AG04450 (cell line): ENCODE results near the gene MEIS2. TPM values are rescaled to one million over a fixed set of nuclear protein-coding genes. Genes with fewer than 3 reads are reported as not detected.

ENCODE experiments used
- CTCF ChIA-PET: fragments of 300-600, 350-600 bp; formaldehyde crosslinking; extraction: SDS; loops from one replicate; lab custom pipeline; 2022; ENCODE audit warnings: antibody characterized with exemption, inconsistent platforms; lab: Charles Lee
- POLR2A ChIA-PET: fragments of 350-600 bp; formaldehyde crosslinking; extraction: SDS; loops from one replicate; lab custom pipeline; 2021; ENCODE audit warnings: antibody characterized with exemption, inconsistent platforms; lab: Yijun Ruan, JAX
- DNase-seq: peaks from one replicate; pipeline ENCODE4 v3.0.0-alpha.2; 2011; ENCODE audit warnings: low read depth, low spot score
- H3K27ac ChIP-seq: one replicate; pipeline ENCODE4 v1.5.1; 2012; ENCODE audit warnings: low read depth, low read length, control low read depth
- H3K27me3 ChIP-seq: one replicate; pipeline ENCODE4 v1.6.0; 2012; ENCODE audit warnings: low read length; ENCODE audit not compliant: control insufficient read depth, insufficient read depth
- H3K4me3 ChIP-seq: 2 replicates; pipeline ENCODE4 v1.5.1; 2011; ENCODE audit warnings: mild to moderate bottlenecking, low read depth, low read length, control low read depth
- H3K9me3 ChIP-seq: 2 replicates; pipeline ENCODE4 v1.5.1; 2012; ENCODE audit warnings: low read length; ENCODE audit not compliant: control insufficient read depth, insufficient read depth
- polyA plus RNA-seq: library from polyadenylated mRNA; depleted of rRNA; stranded (reverse); fragments of >200 nt; gene quantifications from 2 replicates; pipeline ENCODE4 v1.2.3, GENCODE V29; 2011
- TF ChIP-seq, protein P1 (sequence below): IDR thresholded peaks from 2 replicates; pipeline ENCODE4 v1.5.1; 2011; ENCODE audit warnings: low read depth, low read length, control low read depth, inconsistent platforms

MEIS2 gene
- polyA plus RNA-seq, 1 experiment, result 31.7 TPM

DNA sequence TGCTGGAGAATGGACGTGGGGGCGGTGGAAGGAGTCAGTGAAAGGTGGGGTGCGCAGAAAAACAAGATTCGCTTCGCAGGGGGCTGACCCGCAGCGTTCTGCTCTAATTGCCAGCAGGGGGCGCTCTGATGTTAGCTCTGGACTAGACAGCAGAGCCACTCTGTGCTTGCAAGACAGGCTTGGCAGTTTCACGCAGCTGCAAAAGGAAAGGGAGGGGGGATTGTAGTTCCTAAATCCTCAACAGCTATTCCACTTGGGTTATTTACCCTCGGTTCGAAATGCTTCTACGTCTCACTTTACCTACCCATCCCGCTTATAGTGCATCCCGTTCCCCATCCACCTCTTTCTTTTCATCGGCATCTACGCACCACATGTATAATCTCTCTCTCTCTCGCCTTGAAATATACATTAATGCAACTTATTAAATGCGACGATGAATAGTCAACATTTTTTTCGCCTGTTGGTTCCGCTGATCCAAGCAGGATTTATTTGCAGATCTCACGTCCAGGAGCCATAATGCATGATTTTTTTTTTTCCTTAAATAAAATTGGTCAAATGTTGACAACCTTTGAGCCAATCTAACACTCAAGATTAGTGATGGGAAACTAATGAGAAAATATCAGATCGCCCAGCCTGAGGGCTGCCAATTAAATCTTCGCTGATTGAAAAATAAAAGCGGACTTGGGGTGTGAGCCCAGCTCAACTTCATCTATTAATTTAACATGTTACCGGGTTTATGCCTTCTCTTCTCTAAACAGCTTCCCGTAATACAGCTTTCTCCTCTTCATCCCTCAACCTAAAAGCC is 216.4 kb downstream of the MEIS2 start:
- ChIA-PET CTCF (interaction anchor here (0.6 to 6.3 kb wide), 26 partner anchors 9 to 1007 kb away, joined by 3 to 87 read pairs (median 4); no protein-coding TSS in a partner anchor), POLR2A (interaction anchor here (0.6 to 0.7 kb wide), 2 partner anchors 175 to 1593 kb away, joined by 3 to 7 read pairs; no protein-coding TSS in a partner anchor)
- Histone ChIP-seq H3K4me3 (peak overlapping the region; percentile 50), H3K27me3 (peaks cover 78% of the 10 kb centered on the region), H3K9me3 (peaks cover 17% of the 10 kb centered on the region), H3K27ac (no peak overlapping the region)
- TF ChIP-seq, protein P1, sequence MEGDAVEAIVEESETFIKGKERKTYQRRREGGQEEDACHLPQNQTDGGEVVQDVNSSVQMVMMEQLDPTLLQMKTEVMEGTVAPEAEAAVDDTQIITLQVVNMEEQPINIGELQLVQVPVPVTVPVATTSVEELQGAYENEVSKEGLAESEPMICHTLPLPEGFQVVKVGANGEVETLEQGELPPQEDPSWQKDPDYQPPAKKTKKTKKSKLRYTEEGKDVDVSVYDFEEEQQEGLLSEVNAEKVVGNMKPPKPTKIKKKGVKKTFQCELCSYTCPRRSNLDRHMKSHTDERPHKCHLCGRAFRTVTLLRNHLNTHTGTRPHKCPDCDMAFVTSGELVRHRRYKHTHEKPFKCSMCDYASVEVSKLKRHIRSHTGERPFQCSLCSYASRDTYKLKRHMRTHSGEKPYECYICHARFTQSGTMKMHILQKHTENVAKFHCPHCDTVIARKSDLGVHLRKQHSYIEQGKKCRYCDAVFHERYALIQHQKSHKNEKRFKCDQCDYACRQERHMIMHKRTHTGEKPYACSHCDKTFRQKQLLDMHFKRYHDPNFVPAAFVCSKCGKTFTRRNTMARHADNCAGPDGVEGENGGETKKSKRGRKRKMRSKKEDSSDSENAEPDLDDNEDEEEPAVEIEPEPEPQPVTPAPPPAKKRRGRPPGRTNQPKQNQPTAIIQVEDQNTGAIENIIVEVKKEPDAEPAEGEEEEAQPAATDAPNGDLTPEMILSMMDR, result peak; percentile 87
- DNase-seq, result peak; percentile 66

DNA sequence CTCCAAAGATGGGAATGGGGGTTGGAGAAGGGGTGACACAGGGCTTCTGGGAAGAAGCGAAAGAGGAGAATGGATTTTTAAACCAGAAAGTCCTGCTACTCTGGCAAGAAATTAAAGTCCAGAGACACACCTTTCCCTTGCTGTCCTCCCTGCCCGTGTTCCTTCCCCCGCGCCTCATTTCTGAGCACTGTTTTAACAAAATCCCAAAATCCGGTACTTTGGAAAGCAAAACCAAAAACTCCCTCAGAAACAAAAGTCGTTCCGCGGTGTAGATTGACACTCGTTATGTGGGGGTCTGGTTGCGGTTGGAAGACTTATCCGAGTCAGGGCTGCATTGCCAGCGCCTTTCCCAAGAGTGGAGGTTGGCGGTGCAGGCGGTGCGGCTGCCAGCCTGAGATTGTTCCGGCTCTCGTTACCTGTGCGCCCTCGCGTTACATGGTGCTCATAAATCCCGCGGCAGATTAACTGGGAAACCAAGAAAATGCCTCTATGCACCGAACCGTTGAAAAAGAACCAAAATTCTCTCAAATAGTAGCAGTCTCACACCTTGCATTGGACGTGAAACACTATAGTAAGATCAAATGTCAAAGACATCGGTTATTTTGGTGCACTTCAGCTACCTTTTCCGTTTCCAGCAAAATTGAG is 217.7 kb downstream of the MEIS2 start:
- TF ChIP-seq, protein P1, result no peak
- ChIA-PET CTCF (interaction anchor here (0.6 to 6.3 kb wide), 17 partner anchors 8 to 1594 kb away, joined by 3 to 87 read pairs (median 3); no protein-coding TSS in a partner anchor), POLR2A (interaction anchor here (0.7 kb wide), 1 partner anchor 1592 kb away, joined by 7 read pairs; no protein-coding TSS in a partner anchor)
- Histone ChIP-seq H3K9me3 (peaks cover 13% of the 10 kb centered on the region), H3K4me3 (peak overlapping the region; percentile 45), H3K27me3 (peaks cover 70% of the 10 kb centered on the region), H3K27ac (no peak overlapping the region)
- DNase-seq, result no peak

DNA sequence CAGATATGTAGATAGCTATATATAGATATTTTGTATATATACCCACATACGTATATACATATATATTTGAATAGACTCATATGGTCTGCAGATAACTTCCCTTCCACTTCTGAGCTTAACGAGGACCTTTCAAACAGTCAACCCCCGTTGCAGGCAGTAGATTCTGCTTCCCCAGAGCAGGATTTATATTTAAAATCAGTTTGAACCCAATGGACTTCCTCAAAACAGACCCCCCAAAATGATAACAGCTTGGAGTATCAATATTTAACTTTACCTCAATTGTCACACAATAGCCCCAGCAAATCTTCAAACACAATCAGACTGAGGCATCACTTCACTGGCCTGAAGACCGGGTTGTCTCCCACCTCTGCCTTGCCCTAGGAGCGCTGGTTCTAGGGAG is 218.3 kb downstream of the MEIS2 start:
- Histone ChIP-seq H3K27ac (no peak overlapping the region), H3K4me3 (peak overlapping the region; percentile 45; the same call in 1 of the 2 replicates), H3K27me3 (peaks cover 66% of the 10 kb centered on the region), H3K9me3 (peaks cover 13% of the 10 kb centered on the region)
- CTCF ChIA-PET, result interaction anchor here (0.7 to 6.3 kb wide), 3 partner anchors 87 to 998 kb away, joined by 3 to 87 read pairs (median 11); no protein-coding TSS in a partner anchor
- no peak for DNase-seq
- TF ChIP-seq, protein P1, result no peak
- POLR2A ChIA-PET, result no interaction called here

DNA sequence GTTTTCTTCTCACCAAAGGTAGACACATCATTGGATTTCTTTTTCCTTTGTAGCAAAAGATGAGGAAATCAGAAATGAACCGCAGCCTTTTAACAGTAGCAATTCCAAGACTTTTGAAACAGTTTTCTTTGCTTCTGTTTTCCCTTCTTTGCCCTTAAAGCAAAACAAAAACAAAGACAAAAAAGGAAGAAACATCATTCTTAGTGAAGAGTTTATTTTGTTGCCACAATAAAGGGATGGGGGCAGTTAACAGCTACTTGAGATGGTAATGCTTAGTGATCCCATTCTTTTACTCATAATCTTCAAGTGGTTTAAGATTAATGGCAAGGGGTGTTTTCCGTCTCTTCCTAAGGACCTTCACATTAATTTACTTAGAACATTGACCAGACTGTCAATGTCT is 218.8 kb downstream of the MEIS2 start:
- CTCF ChIA-PET, result interaction anchor here (0.6 to 6.3 kb wide), 3 partner anchors 15 to 252 kb away, joined by 3 to 87 read pairs (median 3); no protein-coding TSS in a partner anchor
- Histone ChIP-seq H3K4me3 (no peak overlapping the region), H3K27ac (no peak overlapping the region), H3K27me3 (peaks cover 61% of the 10 kb centered on the region), H3K9me3 (peaks cover 13% of the 10 kb centered on the region)
- TF ChIP-seq, protein P1, result no peak
- no peak for DNase-seq
- POLR2A ChIA-PET, result no interaction called here
